GM12878 (cell line): Measurements from ENCODE around the gene HJV. TPM values are rescaled to one million over a fixed set of nuclear protein-coding genes. Genes with fewer than 3 reads are reported as not detected.
A peak's percentile ranks its signal among the peaks of the same experiment; 100 is the strongest.

Experiments
- ATAC-seq: fragments of 200-7000 bp; cut with Tn5 transposase; 3 replicates; pipeline ENCODE4 v1.9.1; 2020; ENCODE audit warnings: mild to moderate bottlenecking, moderate library complexity
- BruUV-seq: library from RNA; stranded (reverse); fragments of 400-500 nt; replicated peaks from 2 replicates; lab custom pipeline; 2021; lab: Mats Ljungman, UMichigan
- CTCF ChIA-PET: fragments of 300-600 bp; sonication (Branson Sonifier 250); formaldehyde crosslinking; extraction: SDS; loops from one replicate; lab custom pipeline; 2021; ENCODE audit warnings: inconsistent platforms; lab: Yijun Ruan, JAX
- POLR2A ChIA-PET: fragments of 350-600 bp; formaldehyde crosslinking; extraction: SDS; loops from one replicate; lab custom pipeline; 2021; ENCODE audit warnings: inconsistent platforms; lab: Charles Lee
- RAD21 ChIA-PET: fragments of 300-600 bp; sonication (Branson Sonifier 250); formaldehyde crosslinking; loops from one replicate; lab custom pipeline; 2023; ENCODE audit warnings: antibody characterized with exemption; ENCODE audit not compliant: unreplicated experiment; lab: Charles Lee
- SMC1A ChIA-PET: fragments of 300-600 bp; sonication (Branson Sonifier 250); formaldehyde crosslinking; loops from one replicate; lab custom pipeline; 2023; ENCODE audit not compliant: unreplicated experiment, uncharacterized antibody; lab: Charles Lee
- DNase-seq: peaks from one replicate; pipeline ENCODE4 v3.0.0-alpha.2; 2011; ENCODE audit warnings: low read depth, low spot score
- FAIRE-seq: peaks from 3 replicates; lab custom pipeline; 2011; peaks lifted over from hg19 to GRCh38; lab: Jason Lieb, UNC
- H2AFZ ChIP-seq: 2 replicates; pipeline ENCODE4 v1.6.0; 2011; ENCODE audit warnings: low read depth, low read length, control low read depth; ENCODE audit not compliant: control insufficient read depth
- H3K27ac ChIP-seq: 2 replicates; pipeline ENCODE4 v1.5.1; 2011; ENCODE audit warnings: control low read depth; ENCODE audit not compliant: control insufficient read depth, insufficient read depth
- H3K27me3 ChIP-seq, 2 experiments: replicated peaks in 1 of 2; 2 replicates each; pipeline versions ENCODE4 v1.6.0 to v1.6.1; 2011; ENCODE audit warnings: low read length in 1 of 2; ENCODE audit not compliant: control insufficient read depth in 2 of 2, insufficient read depth in 2 of 2
- H3K36me3 ChIP-seq, 2 experiments: 2 replicates each; pipeline ENCODE4 v1.5.1; 2011; ENCODE audit warnings: low read length in 1 of 2; ENCODE audit not compliant: control insufficient read depth in 2 of 2, insufficient read depth in 2 of 2
- H3K4me1 ChIP-seq: 2 replicates; pipeline ENCODE4 v1.6.1; 2011; ENCODE audit warnings: mild to moderate bottlenecking, low read length, moderate library complexity, mixed read lengths; ENCODE audit not compliant: control insufficient read depth, insufficient read depth
- H3K4me2 ChIP-seq: 2 replicates; pipeline ENCODE4 v1.6.0; 2011; ENCODE audit warnings: control low read depth; ENCODE audit not compliant: control insufficient read depth, insufficient read depth
- H3K4me3 ChIP-seq: fragments of 200-600 bp; sonication (generic); 2 replicates; pipeline ENCODE4 v1.5.1; 2016
- H3K79me2 ChIP-seq: 2 replicates; pipeline ENCODE4 v1.6.0; 2011; ENCODE audit warnings: low read length; ENCODE audit not compliant: control insufficient read depth, insufficient read depth
- H3K9ac ChIP-seq: 2 replicates; pipeline ENCODE4 v1.8.0; 2011; ENCODE audit warnings: low read length, control low read depth, mixed read lengths; ENCODE audit not compliant: control insufficient read depth, insufficient read depth
- H3K9me3 ChIP-seq: replicated peaks from 3 replicates; pipeline ENCODE4 v1.5.1; 2011; ENCODE audit warnings: mild to moderate bottlenecking, low read length; ENCODE audit not compliant: control insufficient read depth, insufficient read depth
- H4K20me1 ChIP-seq: 2 replicates; pipeline ENCODE4 v1.6.0; 2011; ENCODE audit not compliant: control insufficient read depth, insufficient read depth
- ATF7 ChIP-seq: fragments of 450-650 bp; IDR thresholded peaks from 2 replicates; pipeline ENCODE4 v1.6.1; 2016; ENCODE audit warnings: low read depth, mild to moderate bottlenecking
- CREB1 ChIP-seq: IDR thresholded peaks from 2 replicates; pipeline ENCODE4 v1.6.1; 2012; ENCODE audit warnings: low read depth, mild to moderate bottlenecking, inconsistent platforms
- CTCF ChIP-seq, 3 experiments: IDR thresholded peaks in 2 of 3; conservative IDR thresholded peaks in 1 of 3; 2 replicates each; pipeline ENCODE4 v1.5.1; 2011; ENCODE audit warnings: low read depth in 3 of 3, low read length in 3 of 3, mild to moderate bottlenecking in 3 of 3, control low read depth in 2 of 3, moderate library complexity in 2 of 3, inconsistent platforms in 1 of 3, mixed read lengths in 1 of 3; ENCODE audit not compliant: control insufficient read depth in 2 of 3, insufficient read depth in 1 of 3; ENCODE audit errors: extremely low read depth in 1 of 3
- EGR1 ChIP-seq, 2 experiments: IDR thresholded peaks; 1 replicate in 1 of 2; 2 replicates in 1 of 2; pipeline ENCODE4 v1.6.1; 2011 to 2012; ENCODE audit warnings: low read depth in 2 of 2, low read length in 2 of 2, borderline replicate concordance in 1 of 2, mild to moderate bottlenecking in 1 of 2, moderate library complexity in 1 of 2
- ETV6 ChIP-seq, 2 experiments: fragments of 450-650 bp in 1 of 2; IDR thresholded peaks in 1 of 2; conservative IDR thresholded peaks in 1 of 2; 2 replicates each; pipeline ENCODE4 v1.6.1; 2014; ENCODE audit warnings: antibody characterized with exemption in 1 of 2, borderline replicate concordance in 1 of 2, low read depth in 1 of 2, mild to moderate bottlenecking in 1 of 2, moderate library complexity in 1 of 2
- IRF4 ChIP-seq: IDR thresholded peaks from 2 replicates; pipeline ENCODE4 v1.6.1; 2011; ENCODE audit warnings: low read depth, low read length
- NBN ChIP-seq: fragments of 450-650 bp; IDR thresholded peaks from 2 replicates; pipeline ENCODE4 v1.6.1; 2016
- NFXL1 ChIP-seq: fragments of 450-650 bp; IDR thresholded peaks from 2 replicates; pipeline ENCODE4 v1.6.1; 2017; ENCODE audit warnings: antibody characterized with exemption, mild to moderate bottlenecking, borderline replicate concordance
- NFYA ChIP-seq: IDR thresholded peaks from 2 replicates; pipeline ENCODE4 v1.6.1; 2011; ENCODE audit warnings: low read depth, mild to moderate bottlenecking, low read length, improper control_type of control experiment, borderline replicate concordance
- NR2F1 ChIP-seq: fragments of 450-650 bp; conservative IDR thresholded peaks from 2 replicates; pipeline ENCODE4 v1.6.1; 2017; ENCODE audit warnings: mild to moderate bottlenecking
- PML ChIP-seq: IDR thresholded peaks from 2 replicates; pipeline ENCODE4 v1.6.1; 2012; ENCODE audit warnings: low read length, inconsistent platforms
- POLR2A ChIP-seq: IDR thresholded peaks from 2 replicates; pipeline ENCODE4 v1.6.1; 2011; ENCODE audit warnings: low read depth, mild to moderate bottlenecking, low read length
- RAD21 ChIP-seq: IDR thresholded peaks from 2 replicates; pipeline ENCODE4 v1.6.1; 2011; ENCODE audit warnings: mild to moderate bottlenecking, low read depth, low read length, moderate library complexity; ENCODE audit not compliant: insufficient read depth
- SMARCA5 ChIP-seq: fragments of 450-650 bp; IDR thresholded peaks from 2 replicates; pipeline ENCODE4 v1.6.1; 2017; ENCODE audit warnings: mild to moderate bottlenecking
- SMC3 ChIP-seq: IDR thresholded peaks from 2 replicates; pipeline ENCODE4 v1.6.1; 2011; ENCODE audit warnings: low read length, improper control_type of control experiment, borderline replicate concordance
- STAT1 ChIP-seq: fragments of 450-650 bp; conservative IDR thresholded peaks from 2 replicates; pipeline ENCODE4 v1.6.1; 2014; ENCODE audit warnings: antibody characterized with exemption, mild to moderate bottlenecking
- YY1 ChIP-seq: IDR thresholded peaks from 2 replicates; pipeline ENCODE4 v1.6.1; 2011; ENCODE audit warnings: low read depth, mild to moderate bottlenecking, low read length
- WGBS: methylation state at CpG from one replicate; pipeline ENCODE4 v1.1.6; 2016; ENCODE audit warnings: low lambda C conversion rate; ENCODE audit not compliant: insufficient replicate concordance, insufficient coverage; ENCODE audit errors: missing lambda C conversion rate; 5-methylcytosine and 5-hydroxymethylcytosine counted together
- in situ Hi-C: fragments of 300-500 bp; cut with MboI; formaldehyde crosslinking; loops from 9 replicates; pipeline ENCODE4 v1.14.3; 2018; ENCODE audit warnings: mixed read lengths
- intact Hi-C: fragments of 100-400 bp; cut with micrococcal nuclease; formaldehyde crosslinking; loops from one replicate; pipeline ENCODE4 v1.14.2; 2022; ENCODE audit not compliant: unreplicated experiment
- polyA plus RNA-seq, 11 experiments: library from polyadenylated mRNA; depleted of rRNA in 4 of 11; unstranded in 6 of 11; stranded (reverse) in 5 of 11; fragments of >200 nt; fragmentation: Nextera tagmentation in 4 of 11; fragmentation: Illumina TruSeq in 1 of 11; extraction: Ambion mirVana in 4 of 11; extraction: Trizol in 1 of 11; gene quantifications; 1 replicate in 1 of 11; 2 replicates in 10 of 11; pipeline versions ENCODE4 v1.2.1 to v1.2.3, GENCODE V29; 2011 to 2016; ENCODE audit warnings: inconsistent platforms in 2 of 11, missing spikeins in 2 of 11, low read depth in 1 of 11
- total RNA-seq, 4 experiments: library from RNA; depleted of rRNA in 3 of 4; stranded (reverse); fragments of >200 nt in 3 of 4; fragmentation: Illumina TruSeq in 1 of 4; extraction: Trizol in 1 of 4; gene quantifications; 2 replicates each; pipeline versions ENCODE4 v1.2.1 to v1.2.3, GENCODE V29; 2013 to 2021

HJV gene
- total and polyA plus RNA-seq, 10 of the 15 experiments (the other 5 are each of a cell fraction or from before 2014, with no cell fraction given): not detected

GRCh38 chr1:145977486-145978470 lies 43.8 kb downstream of the HJV start:
- FAIRE-seq (peak; percentile 89), DNase-seq (no peak), ATAC-seq (peak; percentile 53)
- Histone ChIP-seq H3K4me1 (peaks cover 46% of the 10 kb centered on the region), H3K36me3 (no peaks in the 10 kb centered on the region), H3K9me3 (no peaks in the 10 kb centered on the region), H4K20me1 (no peaks in the 10 kb centered on the region), H3K79me2 (no peaks in the 10 kb centered on the region), H3K4me3 (no peak overlapping the region), H3K4me2 (no peak overlapping the region), H3K27me3 (no peaks in the 10 kb centered on the region), H2AFZ (peak overlapping the region; percentile 58), H3K9ac (no peak overlapping the region; the same call in 1 of the 2 replicates), H3K27ac (peak overlapping the region; percentile 99)
- ChIA-PET SMC1A (interaction anchor here (0.6 to 10.9 kb wide), 21 partner anchors 8 to 133 kb away, joined by 3 to 244 read pairs (median 7); partner anchors contain the start of genes ANKRD34A, LIX1L, NUDT17 and PIAS3), CTCF (interaction anchor here (0.7 to 9.4 kb wide), 24 partner anchors 10 to 132 kb away, joined by 3 to 361 read pairs (median 6); partner anchors contain the start of genes ANKRD34A, ANKRD35, LIX1L and NUDT17), POLR2A (interaction anchor here (1.2 to 6.5 kb wide), 14 partner anchors 9 to 59 kb away, joined by 3 to 102 read pairs (median 14); partner anchors contain the start of genes ANKRD34A, LIX1L, POLR3GL and RBM8A), RAD21 (interaction anchor here (1.2 to 7.9 kb wide), 19 partner anchors 11 to 132 kb away, joined by 3 to 136 read pairs (median 15); partner anchors contain the start of genes ANKRD34A, LIX1L, NUDT17 and PEX11B)
- 24% methylated on average over 9 of the region's 9 CpGs for WGBS
- in situ Hi-C loops (no loop called here), intact Hi-C loops (loop anchor here (1.0 to 2.0 kb wide), 3 partner anchors 19 to 36 kb away; partner anchors contain the start of gene LIX1L)
- BruUV-seq: TSS peak; percentile 80
- TF ChIP-seq PML: peak; percentile 11; the same call in 1 of the 2 replicates
- peak; percentile 74 to 92 (median 86) for TF ChIP-seq CTCF (IDR thresholded peaks at IDR 0.05 in 2 of 3, conservative IDR thresholded peaks at IDR 0.05 in 1 of 3; ENCODE audit: control insufficient read depth in 2 of 3, extremely low read depth in 1 of 3, insufficient read depth in 1 of 3, low read depth in 3 of 3, low read length in 3 of 3)
- TF ChIP-seq STAT1: 0 out of 2 replicates have a peak, but pooled peaks have one; percentile 29
- TF ChIP-seq YY1: peak; percentile 56; the same call in 1 of the 2 replicates
- TF ChIP-seq NR2F1: no peak
- TF ChIP-seq ATF7: peak; percentile 77; the same call in 1 of the 2 replicates
- TF ChIP-seq CREB1: no peak
- TF ChIP-seq EGR1 (IDR thresholded peaks at IDR 0.05; ENCODE audit: borderline replicate concordance in 1 of 2, low read depth in 2 of 2, low read length in 2 of 2): no peak
- TF ChIP-seq NFXL1: no peak
- TF ChIP-seq NFYA: no peak
- TF ChIP-seq ETV6 (conservative IDR thresholded peaks at IDR 0.05 in 1 of 2, IDR thresholded peaks at IDR 0.05 in 1 of 2; ENCODE audit: borderline replicate concordance in 1 of 2, low read depth in 1 of 2): peak in 1 of 2 experiments; percentile 10; a peak in 1 of 4 replicates
- peak; percentile 91 for TF ChIP-seq SMC3
- TF ChIP-seq POLR2A: no peak
- peak; percentile 39; the same call in 1 of the 2 replicates for TF ChIP-seq NBN
- TF ChIP-seq IRF4: 0 out of 2 replicates have a peak, but pooled peaks have one; percentile 25
- TF ChIP-seq RAD21: peak; percentile 97
- peak; percentile 30; the same call in 1 of the 2 replicates for TF ChIP-seq SMARCA5
